Endodermal cell (in vitro differentiated cells): ENCODE measurements around the gene PTPRO. TPM values are rescaled to one million over a fixed set of nuclear protein-coding genes. Genes with fewer than 3 reads are reported as not detected.

Source experiments
- DNase-seq: peaks from one replicate; pipeline ENCODE4 v3.0.0-alpha.2; 2017
- H3K27ac ChIP-seq: 2 replicates; pipeline ENCODE4 v1.5.1; 2013; ENCODE audit warnings: mild to moderate bottlenecking, low read depth, low read length, moderate library complexity
- H3K27me3 ChIP-seq: 2 replicates; pipeline ENCODE4 v1.6.1; 2013; ENCODE audit warnings: mild to moderate bottlenecking, low read length, moderate library complexity; ENCODE audit not compliant: insufficient read depth, control insufficient read depth, poor library complexity, severe bottlenecking
- H3K36me3 ChIP-seq: 2 replicates; pipeline ENCODE4 v1.7.0; 2013; ENCODE audit warnings: mild to moderate bottlenecking, low read length, moderate library complexity; ENCODE audit not compliant: control insufficient read depth, insufficient read depth
- H3K4me1 ChIP-seq: one replicate; pipeline ENCODE4 v1.7.0; 2013; ENCODE audit warnings: low read length; ENCODE audit not compliant: control insufficient read depth, insufficient read depth
- H3K4me3 ChIP-seq: 2 replicates; pipeline ENCODE4 v1.5.1; 2013; ENCODE audit warnings: mild to moderate bottlenecking, low read length, moderate library complexity
- H3K9ac ChIP-seq: 2 replicates; pipeline ENCODE4 v1.6.1; 2013; ENCODE audit warnings: mild to moderate bottlenecking, low read length, moderate library complexity; ENCODE audit not compliant: poor library complexity, severe bottlenecking; ENCODE audit errors: extremely low read depth
- H3K9me3 ChIP-seq: 2 replicates; pipeline ENCODE4 v1.6.1; 2013; ENCODE audit warnings: mild to moderate bottlenecking, low read length, moderate library complexity; ENCODE audit not compliant: control insufficient read depth
- H3K27ac Mint-ChIP-seq: 2 replicates; pipeline ENCODE4 v1.8.0; 2020; ENCODE audit warnings: mixed read lengths
- H3K27me3 Mint-ChIP-seq: 2 replicates; pipeline ENCODE4 v1.8.0; 2021; ENCODE audit warnings: mild to moderate bottlenecking, mixed read lengths; ENCODE audit not compliant: insufficient read depth
- H3K36me3 Mint-ChIP-seq: 2 replicates; pipeline ENCODE4 v1.8.0; 2020; ENCODE audit warnings: low read depth, mixed read lengths
- H3K4me1 Mint-ChIP-seq: 2 replicates; pipeline ENCODE4 v1.8.0; 2020; ENCODE audit warnings: mixed read lengths
- H3K4me3 Mint-ChIP-seq: 2 replicates; pipeline ENCODE4 v1.8.0; 2020; ENCODE audit warnings: mild to moderate bottlenecking, moderate library complexity, mixed read lengths
- H3K9me3 Mint-ChIP-seq: 2 replicates; pipeline ENCODE4 v1.8.0; 2020; ENCODE audit warnings: mild to moderate bottlenecking, mixed read lengths
- WGBS, 2 experiments: methylation state at CpG; one replicate each; pipeline versions ENCODE4 v1.1.5 to v1.1.7; 2013; ENCODE audit warnings: missing lambda C conversion rate in 2 of 2, mixed read lengths in 1 of 2; ENCODE audit not compliant: insufficient coverage in 1 of 2, insufficient read length in 1 of 2; 5-methylcytosine and 5-hydroxymethylcytosine counted together
- total RNA-seq, 2 donors: library from RNA; stranded (reverse); fragmentation: NEBNext Ultra II Directional in 1 of 2; extraction: Animal tissue kit (Norgen Biotek cat#: 25700) in 1 of 2; gene quantifications; 2 replicates in 1 of 2; 3 replicates in 1 of 2; pipeline ENCODE4 v1.2.1, GENCODE V29; 2021
- TF ChIP-seq, protein P1 (sequence below): fragments of 200-600 bp; sonication (generic); conservative IDR thresholded peaks from 2 replicates; pipeline ENCODE4 v1.5.0; 2021; ENCODE audit warnings: antibody characterized with exemption, mild to moderate bottlenecking

PTPRO gene
- total RNA-seq, 2 donors from 2014 or later: 0.31 TPM; not detected in 1

DNA sequence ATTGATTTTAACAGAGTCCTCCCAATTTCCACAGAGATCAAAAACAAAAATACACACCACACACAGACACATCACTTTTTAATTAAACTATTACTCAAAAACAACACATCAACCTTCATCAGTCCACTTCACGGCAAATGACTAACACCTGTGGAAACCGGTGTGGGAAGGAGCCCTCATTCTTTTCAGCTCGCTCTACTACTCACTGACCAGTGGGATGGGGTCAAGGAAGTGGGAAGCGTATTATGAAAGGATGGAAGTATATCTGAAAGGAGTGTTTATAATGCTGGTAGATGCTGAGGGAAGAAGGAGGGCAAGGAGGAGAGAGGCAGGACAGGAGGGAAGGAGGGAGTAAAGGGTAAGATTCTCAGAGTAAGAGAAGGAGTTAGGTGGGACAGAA is 310.4 kb downstream of the PTPRO start:
- no peaks in the 10 kb centered on the region for H3K27me3 ChIP-seq
- Mint-ChIP-seq H3K4me1 (peaks cover 51% of the 10 kb centered on the region), H3K36me3 (no peaks in the 10 kb centered on the region), H3K9me3 (no peaks in the 10 kb centered on the region), H3K4me3 (no peak overlapping the region), H3K27ac (no peak overlapping the region), H3K27me3 (no peaks in the 10 kb centered on the region)
- H3K27ac ChIP-seq: no peak overlapping the region
- H3K36me3 ChIP-seq: no peaks in the 10 kb centered on the region
- DNase-seq: no peak
- WGBS, 2 experiments: 92 to 100% methylated on average over 1 to 4 of the region's 4 CpGs
- H3K4me3 ChIP-seq: no peak overlapping the region
- H3K9me3 ChIP-seq: no peaks in the 10 kb centered on the region
- no peak overlapping the region for H3K9ac ChIP-seq
- TF ChIP-seq, protein P1, sequence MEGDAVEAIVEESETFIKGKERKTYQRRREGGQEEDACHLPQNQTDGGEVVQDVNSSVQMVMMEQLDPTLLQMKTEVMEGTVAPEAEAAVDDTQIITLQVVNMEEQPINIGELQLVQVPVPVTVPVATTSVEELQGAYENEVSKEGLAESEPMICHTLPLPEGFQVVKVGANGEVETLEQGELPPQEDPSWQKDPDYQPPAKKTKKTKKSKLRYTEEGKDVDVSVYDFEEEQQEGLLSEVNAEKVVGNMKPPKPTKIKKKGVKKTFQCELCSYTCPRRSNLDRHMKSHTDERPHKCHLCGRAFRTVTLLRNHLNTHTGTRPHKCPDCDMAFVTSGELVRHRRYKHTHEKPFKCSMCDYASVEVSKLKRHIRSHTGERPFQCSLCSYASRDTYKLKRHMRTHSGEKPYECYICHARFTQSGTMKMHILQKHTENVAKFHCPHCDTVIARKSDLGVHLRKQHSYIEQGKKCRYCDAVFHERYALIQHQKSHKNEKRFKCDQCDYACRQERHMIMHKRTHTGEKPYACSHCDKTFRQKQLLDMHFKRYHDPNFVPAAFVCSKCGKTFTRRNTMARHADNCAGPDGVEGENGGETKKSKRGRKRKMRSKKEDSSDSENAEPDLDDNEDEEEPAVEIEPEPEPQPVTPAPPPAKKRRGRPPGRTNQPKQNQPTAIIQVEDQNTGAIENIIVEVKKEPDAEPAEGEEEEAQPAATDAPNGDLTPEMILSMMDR: no peak
- peaks cover 17% of the 10 kb centered on the region for H3K4me1 ChIP-seq

DNA sequence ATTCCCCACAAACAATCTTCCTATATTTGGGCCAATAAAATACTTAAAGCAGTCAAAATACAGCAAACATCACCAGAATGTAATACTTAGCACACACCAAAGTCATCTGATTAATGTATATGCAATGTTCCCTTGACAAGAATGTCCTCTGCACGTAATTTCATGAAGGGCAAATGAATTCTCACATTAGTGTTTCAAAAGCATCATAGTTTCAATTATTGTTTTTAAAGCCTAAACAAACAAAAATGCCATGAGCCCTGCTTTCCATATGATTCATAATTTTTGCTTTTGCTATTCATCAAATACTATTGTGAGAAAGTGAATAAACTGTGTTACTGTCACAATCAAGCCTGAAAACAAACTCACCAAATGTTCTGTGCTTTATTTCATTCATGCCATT is 310.9 kb downstream of the PTPRO start:
- no peak for DNase-seq
- Mint-ChIP-seq H3K27me3 (no peaks in the 10 kb centered on the region), H3K27ac (no peak overlapping the region), H3K9me3 (no peaks in the 10 kb centered on the region), H3K4me3 (no peak overlapping the region), H3K36me3 (no peaks in the 10 kb centered on the region), H3K4me1 (peaks cover 53% of the 10 kb centered on the region)
- H3K4me3 ChIP-seq: no peak overlapping the region
- H3K9me3 ChIP-seq: no peaks in the 10 kb centered on the region
- no peak overlapping the region for H3K27ac ChIP-seq
- TF ChIP-seq, protein P1: no peak
- H3K27me3 ChIP-seq: no peaks in the 10 kb centered on the region
- no peaks in the 10 kb centered on the region for H3K36me3 ChIP-seq
- peaks cover 17% of the 10 kb centered on the region for H3K4me1 ChIP-seq
- 75 to 90% methylated on average over 1 of the region's 1 CpG for WGBS, 2 experiments
- no peak overlapping the region for H3K9ac ChIP-seq

DNA sequence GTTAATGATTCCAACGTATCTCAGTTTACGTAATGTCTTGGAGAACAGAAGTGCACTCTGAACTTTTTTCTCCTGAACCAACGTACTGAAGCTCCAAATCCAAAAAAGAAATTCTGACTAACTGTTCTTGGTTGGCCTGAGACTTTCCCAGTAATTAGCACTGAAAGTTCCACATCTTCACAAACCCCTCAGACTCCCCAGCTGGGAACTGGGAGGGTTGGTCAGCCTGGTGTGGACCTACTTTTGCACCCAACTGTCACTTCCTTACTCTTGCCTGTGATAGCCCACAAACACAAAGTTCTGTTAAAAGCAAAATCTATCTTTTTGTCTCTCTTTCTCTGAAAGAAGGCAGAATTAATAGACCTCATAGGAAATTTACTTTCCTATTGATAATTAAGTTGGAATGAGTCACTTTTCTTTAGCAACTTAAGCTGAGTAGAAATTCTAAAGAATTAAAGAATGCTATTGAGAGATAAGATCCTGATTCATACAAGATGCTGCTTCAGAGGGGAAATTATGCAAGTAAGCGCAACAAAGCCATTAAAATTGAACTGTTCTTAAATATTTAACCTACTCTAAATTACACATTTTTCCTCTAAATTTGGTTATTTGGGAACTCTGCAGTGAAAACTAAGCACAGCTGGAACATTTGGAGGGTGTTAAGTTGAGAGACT is 311.8 kb downstream of the PTPRO start:
- Histone ChIP-seq H3K9ac (no peak overlapping the region), H3K9me3 (no peaks in the 10 kb centered on the region), H3K4me3 (no peak overlapping the region), H3K4me1 (peaks cover 17% of the 10 kb centered on the region), H3K36me3 (no peaks in the 10 kb centered on the region), H3K27me3 (no peaks in the 10 kb centered on the region), H3K27ac (no peak overlapping the region)
- H3K9me3 Mint-ChIP-seq: no peaks in the 10 kb centered on the region
- H3K27me3 Mint-ChIP-seq: no peaks in the 10 kb centered on the region
- no peak overlapping the region for H3K27ac Mint-ChIP-seq
- TF ChIP-seq, protein P1: no peak
- no peaks in the 10 kb centered on the region for H3K36me3 Mint-ChIP-seq
- H3K4me1 Mint-ChIP-seq: peaks cover 50% of the 10 kb centered on the region
- WGBS, 2 experiments: 93 to 100% methylated on average over 3 of the region's 4 CpGs
- DNase-seq: no peak
- H3K4me3 Mint-ChIP-seq: no peak overlapping the region
